ENCODE data around the gene MAGI1.
"Not testable (repeated sequence)": the region's sequence is repeated elsewhere in the genome, so short reads cannot be mapped to it uniquely, and the experiment has no call there.

The MAGI1 gene

GRCh38 chr3:65871305-65872141, 167.2 kb downstream of the MAGI1 start:
- peak; percentile 79 for DNase-seq

GRCh38 chr3:65869798-65870197, 168.9 kb downstream of the MAGI1 start:
- DNase-seq = no peak

GRCh38 chr3:65867463-65868210, 171.1 kb downstream of the MAGI1 start:
- DNase-seq = no peak

- no peak for DNase-seq
These were observed 174.3 kb downstream of the MAGI1 start for GRCh38 chr3:65864357-65864904.

- no peak for DNase-seq
These were observed 177.0 kb downstream of the MAGI1 start for GRCh38 chr3:65861718-65862117.

- DNase-seq = not testable (repeated sequence)
These were observed 179.1 kb downstream of the MAGI1 start for GRCh38 chr3:65859612-65860011.

GRCh38 chr3:65858749-65859148, 180.0 kb downstream of the MAGI1 start:
- DNase-seq = no peak

- no peak for DNase-seq
These were observed 181.4 kb downstream of the MAGI1 start for GRCh38 chr3:65857327-65857726.

GRCh38 chr3:65856907-65857306, 181.8 kb downstream of the MAGI1 start:
- DNase-seq = no peak

- DNase-seq = no peak
These were observed 183.2 kb downstream of the MAGI1 start for GRCh38 chr3:65855370-65856100.

- peak; percentile 57 for DNase-seq
These were observed 184.0 kb downstream of the MAGI1 start for GRCh38 chr3:65854606-65855304.

GRCh38 chr3:65851827-65852226, 186.9 kb downstream of the MAGI1 start:
- no peak for DNase-seq

GRCh38 chr3:65850261-65850660, 188.5 kb downstream of the MAGI1 start:
- DNase-seq = no peak

GRCh38 chr3:65848024-65848423, 190.7 kb downstream of the MAGI1 start:
- DNase-seq = no peak

GRCh38 chr3:65846936-65847335, 191.8 kb downstream of the MAGI1 start:
- DNase-seq = no peak

GRCh38 chr3:65844370-65844769, 194.3 kb downstream of the MAGI1 start:
- DNase-seq = no peak

- DNase-seq = no peak
These were observed 195.0 kb downstream of the MAGI1 start for GRCh38 chr3:65843732-65844131.

- DNase-seq = no peak
These were observed 201.1 kb downstream of the MAGI1 start for GRCh38 chr3:65837604-65838003.

GRCh38 chr3:65836047-65836446, 202.7 kb downstream of the MAGI1 start:
- DNase-seq = no peak

- no peak for DNase-seq
These were observed 204.8 kb downstream of the MAGI1 start for GRCh38 chr3:65833761-65834505.

- no peak for DNase-seq
These were observed 206.8 kb downstream of the MAGI1 start for GRCh38 chr3:65831733-65832425.

All from NCI-H1105 treated with DMSO at 0.1 percent for 48 hours (cell line).